Activated T-cell treated with anti-CD3 and anti-CD28 coated beads, Interleukin-2, amount 50 U/mL, for 4 hours (primary cell): ENCODE data around the gene FNDC3B. TPM values are rescaled to one million over a fixed set of nuclear protein-coding genes. Genes with fewer than 3 reads are reported as not detected.

ENCODE experiments used
- ATAC-seq, 2 donors: fragments of 200-7000 bp; cut with Tn5 transposase; one replicate each; pipeline ENCODE4 v1.10.0; 2021
- DNase-seq: peaks from one replicate; pipeline ENCODE4 v3.0.0-alpha.2; 2020
- H3K27me3 Mint-ChIP-seq: one replicate; pipeline ENCODE4 v1.8.0; 2021; ENCODE audit warnings: low read depth, mixed read lengths
- H3K36me3 Mint-ChIP-seq: one replicate; pipeline ENCODE4 v1.8.0; 2022; ENCODE audit warnings: mixed read lengths; ENCODE audit not compliant: insufficient read depth
- H3K4me1 Mint-ChIP-seq: one replicate; pipeline ENCODE4 v1.8.0; 2021; ENCODE audit warnings: low read depth, mixed read lengths
- H3K4me3 Mint-ChIP-seq: one replicate; pipeline ENCODE4 v1.8.0; 2021; ENCODE audit warnings: mild to moderate bottlenecking, moderate library complexity, mixed read lengths
- H3K9me3 Mint-ChIP-seq: one replicate; pipeline ENCODE4 v1.8.0; 2021; ENCODE audit warnings: mixed read lengths
- total RNA-seq, 3 donors: library from RNA; stranded (reverse); gene quantifications; one replicate each; pipeline ENCODE4 v1.2.1, GENCODE V29; 2021

The FNDC3B gene
- total RNA-seq, 3 donors from 2014 or later = 20.3 to 23.9 (median 21.2) TPM

DNA sequence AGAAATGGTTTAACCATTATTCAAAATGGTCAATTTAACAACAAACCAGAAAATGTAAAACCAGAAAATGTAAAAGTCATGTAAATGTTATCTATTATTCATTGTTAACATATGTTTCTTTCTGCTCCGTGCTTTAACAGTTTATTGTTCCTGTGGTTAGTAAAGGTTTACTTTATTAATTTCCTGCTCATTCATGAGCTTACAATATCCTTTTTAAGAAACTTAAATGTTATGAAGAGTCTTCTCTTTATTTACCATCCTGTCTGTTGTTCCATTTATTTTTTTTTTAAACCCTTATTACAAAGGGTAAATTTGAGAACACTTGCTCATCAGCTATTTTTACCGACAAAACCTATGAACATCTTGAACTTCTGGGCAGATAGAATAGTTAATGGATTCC lies 260.8 kb downstream of the FNDC3B start:
- no peak for ATAC-seq
- no peaks in the 10 kb centered on the region for H3K9me3 Mint-ChIP-seq
- H3K36me3 Mint-ChIP-seq = peaks cover 42% of the 10 kb centered on the region
- no peaks in the 10 kb centered on the region for H3K27me3 Mint-ChIP-seq
- DNase-seq = no peak
- no peak overlapping the region for H3K4me3 Mint-ChIP-seq
- no peaks in the 10 kb centered on the region for H3K4me1 Mint-ChIP-seq

DNA sequence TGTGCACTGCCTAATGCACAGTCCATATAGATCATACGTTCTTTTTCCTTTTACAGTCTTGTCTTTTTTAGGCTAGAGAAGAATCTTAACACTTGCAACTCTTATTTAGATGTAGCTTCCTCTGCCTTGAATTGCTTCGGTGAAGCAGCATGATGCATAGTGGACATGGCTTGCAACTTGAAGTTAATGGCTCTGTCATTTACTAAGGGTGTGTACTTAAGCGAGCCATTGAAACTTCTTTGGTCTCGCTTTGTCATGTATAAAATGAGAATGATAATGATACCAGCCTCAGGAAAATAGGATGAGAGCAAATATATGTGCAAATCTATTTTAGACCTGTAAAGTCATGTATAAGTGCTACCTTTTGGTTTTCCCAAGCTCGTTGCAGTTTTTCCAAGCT lies 261.5 kb downstream of the FNDC3B start:
- H3K4me3 Mint-ChIP-seq = no peak overlapping the region
- H3K9me3 Mint-ChIP-seq = no peaks in the 10 kb centered on the region
- H3K36me3 Mint-ChIP-seq = peaks cover 41% of the 10 kb centered on the region
- ATAC-seq (no peak), DNase-seq (no peak)
- no peaks in the 10 kb centered on the region for H3K27me3 Mint-ChIP-seq
- no peaks in the 10 kb centered on the region for H3K4me1 Mint-ChIP-seq

DNA sequence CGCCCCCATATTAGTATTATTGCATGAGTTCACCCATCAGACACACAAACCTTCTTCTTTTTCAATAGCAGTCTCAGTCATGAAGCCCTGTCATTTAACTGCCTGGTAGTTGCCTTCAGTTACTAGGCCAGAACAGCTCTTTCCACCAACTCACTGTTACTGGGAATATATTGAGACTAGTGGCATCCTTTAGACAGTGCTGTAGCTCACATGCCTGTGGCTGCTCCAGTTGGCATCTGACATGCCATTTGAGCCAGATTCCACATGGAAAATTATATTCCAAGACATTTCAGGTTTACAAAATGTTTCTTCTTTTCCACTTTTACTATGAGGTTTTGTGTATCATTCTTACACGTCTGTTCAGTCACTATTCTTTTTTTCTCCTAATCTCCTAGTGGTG lies 262.8 kb downstream of the FNDC3B start:
- no peaks in the 10 kb centered on the region for H3K27me3 Mint-ChIP-seq
- H3K4me1 Mint-ChIP-seq = no peaks in the 10 kb centered on the region
- no peak for DNase-seq
- no peak for ATAC-seq
- H3K36me3 Mint-ChIP-seq = peaks cover 40% of the 10 kb centered on the region
- H3K9me3 Mint-ChIP-seq = no peaks in the 10 kb centered on the region
- H3K4me3 Mint-ChIP-seq = no peak overlapping the region

- Mint-ChIP-seq H3K4me3 (no peak overlapping the region), H3K4me1 (no peaks in the 10 kb centered on the region), H3K9me3 (no peaks in the 10 kb centered on the region), H3K27me3 (no peaks in the 10 kb centered on the region), H3K36me3 (peaks cover 43% of the 10 kb centered on the region)
- no peak for DNase-seq
- ATAC-seq = no peak
Observed at GRCh38 chr3:172303181-172303580, 263.8 kb downstream of the FNDC3B start.

GRCh38 chr3:172303941-172304558 lies 264.7 kb downstream of the FNDC3B start:
- ATAC-seq (no peak), DNase-seq (no peak)
- Mint-ChIP-seq H3K36me3 (peaks cover 42% of the 10 kb centered on the region), H3K4me1 (no peaks in the 10 kb centered on the region), H3K4me3 (no peak overlapping the region), H3K9me3 (no peaks in the 10 kb centered on the region), H3K27me3 (no peaks in the 10 kb centered on the region)

- Mint-ChIP-seq H3K9me3 (no peaks in the 10 kb centered on the region), H3K27me3 (no peaks in the 10 kb centered on the region), H3K36me3 (peaks cover 48% of the 10 kb centered on the region), H3K4me3 (no peak overlapping the region), H3K4me1 (no peaks in the 10 kb centered on the region)
- DNase-seq (no peak), ATAC-seq (no peak)
Observed at GRCh38 chr3:172305552-172305951, 266.2 kb downstream of the FNDC3B start.

GRCh38 chr3:172305974-172306373 lies 266.6 kb downstream of the FNDC3B start:
- Mint-ChIP-seq H3K4me1 (no peaks in the 10 kb centered on the region), H3K27me3 (no peaks in the 10 kb centered on the region), H3K4me3 (no peak overlapping the region), H3K9me3 (no peaks in the 10 kb centered on the region), H3K36me3 (peaks cover 47% of the 10 kb centered on the region)
- ATAC-seq = no peak
- no peak for DNase-seq

- no peaks in the 10 kb centered on the region for H3K27me3 Mint-ChIP-seq
- no peaks in the 10 kb centered on the region for H3K4me1 Mint-ChIP-seq
- no peaks in the 10 kb centered on the region for H3K9me3 Mint-ChIP-seq
- DNase-seq (no peak), ATAC-seq (no peak)
- H3K4me3 Mint-ChIP-seq = no peak overlapping the region
- peaks cover 52% of the 10 kb centered on the region for H3K36me3 Mint-ChIP-seq
Observed at GRCh38 chr3:172307141-172307560, 267.8 kb downstream of the FNDC3B start.

- Mint-ChIP-seq H3K36me3 (peaks cover 55% of the 10 kb centered on the region), H3K4me1 (no peaks in the 10 kb centered on the region), H3K9me3 (no peaks in the 10 kb centered on the region), H3K27me3 (no peaks in the 10 kb centered on the region), H3K4me3 (no peak overlapping the region)
- ATAC-seq = no peak
- DNase-seq = no peak
Observed at GRCh38 chr3:172309059-172309458, 269.7 kb downstream of the FNDC3B start.

DNA sequence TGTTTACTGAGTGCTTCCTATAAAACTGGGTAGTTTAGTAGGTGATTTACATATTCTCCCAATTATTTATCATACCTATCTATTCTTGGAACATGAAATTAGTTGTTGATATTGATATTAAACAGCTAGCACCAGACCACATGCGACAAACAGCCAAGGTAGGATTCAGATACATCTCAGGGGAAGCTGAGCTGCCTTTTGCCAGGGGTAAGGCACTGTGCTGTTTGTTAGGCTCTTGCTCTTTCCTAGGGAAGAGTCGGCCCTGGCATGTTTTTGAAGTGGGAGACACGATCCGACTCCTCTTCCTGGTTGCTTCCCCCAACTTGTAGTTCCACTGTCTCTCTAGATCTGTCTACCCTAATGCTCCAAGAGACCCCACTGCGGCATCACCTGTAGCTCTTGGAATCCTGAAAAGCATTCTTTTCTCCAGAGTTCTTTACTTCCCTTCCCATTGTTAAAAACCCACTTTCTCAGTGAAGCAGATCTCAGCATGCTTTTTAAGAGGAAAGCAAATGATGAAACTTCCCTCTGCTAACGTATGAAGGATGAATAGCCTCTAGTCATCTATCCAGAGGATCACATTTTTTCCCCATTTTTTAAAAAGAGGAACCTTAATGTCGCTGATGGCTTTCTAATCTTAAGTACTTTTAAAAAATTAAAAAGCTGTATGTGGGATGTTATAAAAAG lies 270.5 kb downstream of the FNDC3B start:
- no peaks in the 10 kb centered on the region for H3K27me3 Mint-ChIP-seq
- DNase-seq (no peak), ATAC-seq (no peak)
- no peaks in the 10 kb centered on the region for H3K9me3 Mint-ChIP-seq
- no peak overlapping the region for H3K4me3 Mint-ChIP-seq
- H3K4me1 Mint-ChIP-seq = no peaks in the 10 kb centered on the region
- peaks cover 52% of the 10 kb centered on the region for H3K36me3 Mint-ChIP-seq

DNA sequence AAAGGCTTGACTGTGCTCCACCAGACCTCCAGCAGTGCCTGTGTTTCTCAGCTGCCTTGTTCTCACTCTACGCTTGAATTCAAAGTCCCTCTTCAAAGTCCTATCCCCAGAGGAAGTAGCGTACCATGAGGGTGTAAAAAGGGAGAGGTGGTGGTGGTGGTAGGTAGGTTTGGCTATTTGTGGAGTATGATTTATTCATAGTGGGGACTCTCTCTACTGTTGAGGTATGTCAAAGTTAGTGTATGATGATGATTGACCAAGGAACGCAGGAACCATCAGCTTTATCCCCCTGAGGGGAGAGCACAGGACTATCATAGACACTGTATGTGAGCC lies 271.0 kb downstream of the FNDC3B start:
- no peaks in the 10 kb centered on the region for H3K4me1 Mint-ChIP-seq
- no peaks in the 10 kb centered on the region for H3K9me3 Mint-ChIP-seq
- DNase-seq (no peak), ATAC-seq (no peak)
- no peak overlapping the region for H3K4me3 Mint-ChIP-seq
- H3K36me3 Mint-ChIP-seq = peaks cover 47% of the 10 kb centered on the region
- no peaks in the 10 kb centered on the region for H3K27me3 Mint-ChIP-seq

DNA sequence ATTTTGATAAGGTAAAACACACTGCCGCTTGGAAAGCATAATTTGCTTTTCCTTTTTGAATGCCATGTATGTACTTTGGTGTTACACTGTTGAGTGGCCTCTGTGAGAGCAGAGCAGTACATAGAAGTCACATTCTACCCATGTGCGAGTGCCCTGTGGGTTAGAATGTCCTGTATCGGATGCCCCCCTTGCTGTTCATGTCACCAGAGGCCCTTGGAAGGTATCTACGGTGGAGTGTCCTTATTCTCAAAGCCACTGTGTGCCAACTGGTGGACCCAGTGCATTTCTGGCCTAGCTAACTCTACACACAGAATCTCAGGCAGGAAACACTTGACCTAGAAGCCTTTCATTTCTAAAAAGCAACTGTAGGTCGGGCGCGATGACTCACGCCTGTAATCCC lies 271.8 kb downstream of the FNDC3B start:
- Mint-ChIP-seq H3K27me3 (no peaks in the 10 kb centered on the region), H3K4me1 (no peaks in the 10 kb centered on the region), H3K36me3 (peaks cover 47% of the 10 kb centered on the region), H3K9me3 (no peaks in the 10 kb centered on the region), H3K4me3 (no peak overlapping the region)
- DNase-seq (no peak), ATAC-seq (no peak)

DNA sequence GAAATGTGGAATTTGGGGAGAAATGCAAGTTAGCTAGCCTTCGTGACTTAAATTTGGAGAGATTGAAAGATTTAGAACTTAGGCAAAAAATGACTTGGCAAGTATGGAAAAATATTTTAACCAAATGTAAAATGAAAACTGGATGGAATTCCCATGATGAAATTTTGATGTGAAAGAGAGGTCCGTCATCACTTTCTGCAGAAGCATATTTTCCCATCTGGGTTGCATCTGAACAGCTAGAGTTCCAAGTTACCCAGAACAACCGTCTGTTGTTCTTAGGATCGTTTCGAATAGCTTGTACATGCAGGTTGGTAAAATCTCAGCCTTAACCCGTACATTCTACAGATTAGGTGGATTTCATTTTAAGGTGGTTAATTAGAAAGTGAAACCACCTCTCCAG lies 272.6 kb downstream of the FNDC3B start:
- Mint-ChIP-seq H3K27me3 (no peaks in the 10 kb centered on the region), H3K4me1 (no peaks in the 10 kb centered on the region)
- no peak for DNase-seq

DNA sequence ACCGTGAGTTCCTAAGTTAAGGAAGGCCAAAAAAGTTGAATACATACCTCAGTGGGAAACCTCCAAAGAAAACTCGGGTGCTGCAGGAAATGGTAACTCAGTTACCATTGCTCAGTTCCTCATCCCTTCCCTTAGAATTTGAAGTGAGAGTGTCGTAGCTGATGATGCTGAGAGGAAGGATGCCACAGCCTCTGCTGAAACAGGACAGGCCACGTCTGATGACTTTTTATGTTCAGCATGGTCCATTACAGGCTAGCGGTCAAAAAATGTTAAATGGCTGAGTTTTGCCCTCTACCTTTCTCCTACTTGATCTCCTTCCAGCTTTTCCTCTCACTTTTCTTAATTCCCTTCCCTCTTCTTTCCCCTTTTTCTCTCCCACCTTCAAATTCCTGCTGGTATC lies 273.3 kb downstream of the FNDC3B start:
- H3K4me3 Mint-ChIP-seq = no peak overlapping the region
- ATAC-seq = no peak
- no peaks in the 10 kb centered on the region for H3K9me3 Mint-ChIP-seq
- H3K27me3 Mint-ChIP-seq = no peaks in the 10 kb centered on the region
- peaks cover under 1% of the 10 kb centered on the region for H3K4me1 Mint-ChIP-seq
- no peak for DNase-seq
- peaks cover 40% of the 10 kb centered on the region for H3K36me3 Mint-ChIP-seq

More for the DNA sequence above, 272.6 kb downstream of the FNDC3B start:
- ATAC-seq = no peak
- no peak overlapping the region for H3K4me3 Mint-ChIP-seq
- no peaks in the 10 kb centered on the region for H3K9me3 Mint-ChIP-seq
- H3K36me3 Mint-ChIP-seq = peaks cover 46% of the 10 kb centered on the region

GRCh38 chr3:172313671-172314070 lies 274.3 kb downstream of the FNDC3B start:
- Mint-ChIP-seq H3K27me3 (no peaks in the 10 kb centered on the region), H3K4me1 (peaks cover 4% of the 10 kb centered on the region), H3K36me3 (peaks cover 41% of the 10 kb centered on the region), H3K9me3 (no peaks in the 10 kb centered on the region), H3K4me3 (no peak overlapping the region)
- no peak for ATAC-seq
- no peak for DNase-seq
